Nephron progenitor cell (in vitro differentiated cells): ENCODE measurements around the gene GSTM5.
"Not testable (repeated sequence)": the region's sequence is repeated elsewhere in the genome, so short reads cannot be mapped to it uniquely, and the experiment has no call there.

Experiments used
- DNase-seq: peaks from one replicate; pipeline ENCODE4 v3.0.0; 2021
- H3K27ac Mint-ChIP-seq: 2 replicates; pipeline ENCODE4 v1.8.0; 2021; ENCODE audit warnings: mild to moderate bottlenecking, moderate library complexity, mixed read lengths
- H3K27me3 Mint-ChIP-seq: 2 replicates; pipeline ENCODE4 v1.8.0; 2021; ENCODE audit warnings: mild to moderate bottlenecking, low read depth, mixed read lengths; ENCODE audit not compliant: poor library complexity
- H3K36me3 Mint-ChIP-seq: 2 replicates; pipeline ENCODE4 v1.8.0; 2021; ENCODE audit warnings: low read depth, mixed read lengths
- H3K4me1 Mint-ChIP-seq: 2 replicates; pipeline ENCODE4 v1.8.0; 2021; ENCODE audit warnings: mixed read lengths
- H3K4me3 Mint-ChIP-seq: 2 replicates; pipeline ENCODE4 v1.8.0; 2021; ENCODE audit warnings: mild to moderate bottlenecking, moderate library complexity, mixed read lengths
- H3K9me3 Mint-ChIP-seq: 2 replicates; pipeline ENCODE4 v1.8.0; 2021; ENCODE audit warnings: mild to moderate bottlenecking, moderate library complexity, mixed read lengths
- TF ChIP-seq, protein P1 (sequence below): fragments of 200-600 bp; sonication (generic); IDR thresholded peaks from 2 replicates; pipeline ENCODE4 v1.5.0; 2021; ENCODE audit warnings: antibody characterized with exemption

The GSTM5 gene

GRCh38 chr1:109763646-109764415, 51.8 kb downstream of the GSTM5 start, which contains the start of gene EPS8L3:
TSS of gene EPS8L3 (minus strand) at chr1:109763923. CDS start at chr1:109761749, 2,174 bp downstream.
- DNase-seq, result no peak
- peaks cover 3% of the 10 kb centered on the region for H3K27me3 Mint-ChIP-seq
- peaks cover 25% of the 10 kb centered on the region for H3K4me1 Mint-ChIP-seq
- no peak within 1 kb of the TSS for H3K4me3 Mint-ChIP-seq
- no peaks in the 10 kb centered on the region for H3K9me3 Mint-ChIP-seq
- TF ChIP-seq, protein P1, sequence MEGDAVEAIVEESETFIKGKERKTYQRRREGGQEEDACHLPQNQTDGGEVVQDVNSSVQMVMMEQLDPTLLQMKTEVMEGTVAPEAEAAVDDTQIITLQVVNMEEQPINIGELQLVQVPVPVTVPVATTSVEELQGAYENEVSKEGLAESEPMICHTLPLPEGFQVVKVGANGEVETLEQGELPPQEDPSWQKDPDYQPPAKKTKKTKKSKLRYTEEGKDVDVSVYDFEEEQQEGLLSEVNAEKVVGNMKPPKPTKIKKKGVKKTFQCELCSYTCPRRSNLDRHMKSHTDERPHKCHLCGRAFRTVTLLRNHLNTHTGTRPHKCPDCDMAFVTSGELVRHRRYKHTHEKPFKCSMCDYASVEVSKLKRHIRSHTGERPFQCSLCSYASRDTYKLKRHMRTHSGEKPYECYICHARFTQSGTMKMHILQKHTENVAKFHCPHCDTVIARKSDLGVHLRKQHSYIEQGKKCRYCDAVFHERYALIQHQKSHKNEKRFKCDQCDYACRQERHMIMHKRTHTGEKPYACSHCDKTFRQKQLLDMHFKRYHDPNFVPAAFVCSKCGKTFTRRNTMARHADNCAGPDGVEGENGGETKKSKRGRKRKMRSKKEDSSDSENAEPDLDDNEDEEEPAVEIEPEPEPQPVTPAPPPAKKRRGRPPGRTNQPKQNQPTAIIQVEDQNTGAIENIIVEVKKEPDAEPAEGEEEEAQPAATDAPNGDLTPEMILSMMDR, result no peak
- peak within 1 kb of the TSS; percentile 37 for H3K27ac Mint-ChIP-seq
- H3K36me3 Mint-ChIP-seq, result no peaks in the 10 kb centered on the region

GRCh38 chr1:109764561-109765482, 52.8 kb downstream of the GSTM5 start:
- TF ChIP-seq, protein P1, result no peak
- H3K36me3 Mint-ChIP-seq, result no peaks in the 10 kb centered on the region
- peaks cover 25% of the 10 kb centered on the region for H3K4me1 Mint-ChIP-seq
- H3K27ac Mint-ChIP-seq, result no peak overlapping the region
- no peak for DNase-seq
- H3K9me3 Mint-ChIP-seq, result no peaks in the 10 kb centered on the region
- no peak overlapping the region for H3K4me3 Mint-ChIP-seq
- peaks cover 3% of the 10 kb centered on the region for H3K27me3 Mint-ChIP-seq

DNA sequence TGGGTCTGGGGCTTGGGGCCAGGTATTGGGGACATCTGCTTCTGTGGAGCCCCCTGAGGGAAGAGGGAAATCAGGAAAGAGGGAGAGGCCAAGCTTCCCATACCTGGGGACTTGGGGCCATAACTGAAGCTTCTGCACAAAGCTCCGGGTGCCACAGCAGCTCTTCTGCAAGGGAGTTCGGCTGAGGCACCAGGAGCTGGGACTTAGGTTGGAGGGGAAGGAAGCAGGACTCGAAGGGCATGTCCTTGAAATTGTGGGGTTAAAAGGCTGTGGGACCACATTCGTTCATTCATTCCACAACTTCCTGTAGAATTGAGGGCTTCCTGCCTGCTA, 53.4 kb downstream of the GSTM5 start:
- H3K9me3 Mint-ChIP-seq, result no peaks in the 10 kb centered on the region
- H3K27ac Mint-ChIP-seq, result no peak overlapping the region
- peaks cover 21% of the 10 kb centered on the region for H3K4me1 Mint-ChIP-seq
- DNase-seq, result no peak
- peaks cover 3% of the 10 kb centered on the region for H3K27me3 Mint-ChIP-seq
- TF ChIP-seq, protein P1, result no peak
- no peaks in the 10 kb centered on the region for H3K36me3 Mint-ChIP-seq
- no peak overlapping the region for H3K4me3 Mint-ChIP-seq

DNA sequence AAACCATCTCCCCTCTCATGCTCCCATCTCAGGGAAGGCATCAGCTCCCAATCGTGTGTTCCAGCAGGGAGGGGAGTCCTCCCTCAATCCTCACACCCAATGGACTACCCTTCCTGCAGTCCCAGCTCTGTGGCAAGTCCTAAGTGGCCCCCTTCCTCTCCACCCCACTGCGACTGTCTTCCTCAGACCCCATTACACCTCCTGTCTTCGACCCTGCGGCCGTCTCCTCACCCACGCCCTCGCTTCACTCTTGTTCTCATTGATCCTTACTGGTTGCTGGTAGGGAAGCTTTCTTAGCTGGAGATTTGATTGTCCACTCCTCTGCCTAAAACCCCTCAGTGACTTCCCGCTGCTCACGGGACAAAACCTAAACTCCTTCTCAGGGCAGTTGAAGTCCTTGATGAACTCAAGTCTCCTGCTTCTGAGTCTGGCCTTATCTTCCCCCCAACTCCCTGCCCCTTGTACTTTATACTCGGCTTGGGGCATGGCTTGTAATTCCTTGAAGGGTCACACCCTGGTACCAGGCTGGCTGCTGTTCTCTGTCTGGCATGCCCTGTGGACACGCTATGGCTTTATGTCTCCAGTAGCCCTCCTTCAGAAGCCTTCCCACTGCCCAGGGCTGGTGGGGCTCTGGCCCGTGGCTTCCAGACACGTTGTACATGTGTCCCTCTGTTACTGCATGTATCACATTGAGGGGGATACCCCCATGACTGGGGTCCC, 54.0 kb downstream of the GSTM5 start:
- H3K4me1 Mint-ChIP-seq, result peaks cover 18% of the 10 kb centered on the region
- H3K27ac Mint-ChIP-seq, result no peak overlapping the region
- TF ChIP-seq, protein P1, result no peak
- no peak overlapping the region for H3K4me3 Mint-ChIP-seq
- H3K36me3 Mint-ChIP-seq, result no peaks in the 10 kb centered on the region
- no peaks in the 10 kb centered on the region for H3K9me3 Mint-ChIP-seq
- H3K27me3 Mint-ChIP-seq, result peaks cover 3% of the 10 kb centered on the region
- DNase-seq, result no peak

DNA sequence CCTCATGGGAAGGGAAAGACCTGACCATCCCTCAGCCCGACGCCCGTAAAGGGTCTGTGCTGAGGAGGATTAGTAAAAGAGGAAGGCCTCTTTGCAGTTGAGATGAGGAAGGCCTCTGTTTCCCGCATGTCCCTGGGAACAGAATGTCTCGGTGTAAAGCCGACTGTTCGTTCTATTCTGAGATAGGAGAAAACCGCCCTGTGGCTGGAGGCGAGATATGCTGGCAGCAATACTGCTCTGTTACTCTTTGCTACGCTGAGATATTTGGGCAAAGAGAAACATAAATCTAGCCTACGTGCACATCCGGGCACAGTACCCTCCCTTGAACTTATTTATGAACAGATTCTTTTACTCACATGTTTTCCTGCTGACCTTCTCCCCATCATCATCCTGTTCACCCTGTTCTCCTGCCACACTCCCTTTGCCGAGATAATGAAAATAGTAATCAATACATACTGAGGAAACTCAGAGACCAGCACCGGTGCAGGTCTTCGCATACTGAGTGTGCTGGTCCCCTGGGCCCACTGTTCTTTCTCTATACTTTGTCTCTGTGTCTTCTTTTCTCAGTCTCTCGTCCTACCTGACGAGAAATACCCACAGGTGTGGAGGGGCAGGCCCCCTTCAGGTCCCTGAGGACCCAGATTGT, 55.1 kb downstream of the GSTM5 start:
- H3K9me3 Mint-ChIP-seq, H3K27me3 Mint-ChIP-seq, H3K4me3 Mint-ChIP-seq, DNase-seq, H3K27ac Mint-ChIP-seq, H3K36me3 Mint-ChIP-seq: not testable (repeated sequence)
- peaks cover 20% of the 10 kb centered on the region for H3K4me1 Mint-ChIP-seq
